Stimulated activated CD4-positive, alpha-beta T cell treated with anti-CD3 and anti-CD28 coated beads, TNF-alpha, amount 100 ng/mL, for 48 hours (primary cell): Measurements from ENCODE around the gene MIPEP.

ENCODE experiments used
- DNase-seq, 3 donors: peaks; one replicate each; pipeline ENCODE4 v3.0.0-alpha.2; 2020; ENCODE audit warnings: low read depth in 3 of 3

The MIPEP gene

GRCh38 chr13:23715092-23715761 is 174.0 kb downstream of the MIPEP start:
- DNase-seq = no peak

- no peak for DNase-seq
These were observed 174.5 kb downstream of the MIPEP start for GRCh38 chr13:23714672-23715071.

GRCh38 chr13:23711355-23711754 is 177.8 kb downstream of the MIPEP start:
- DNase-seq = no peak

- DNase-seq = no peak
These were observed 178.8 kb downstream of the MIPEP start for GRCh38 chr13:23710366-23710765.

DNA sequence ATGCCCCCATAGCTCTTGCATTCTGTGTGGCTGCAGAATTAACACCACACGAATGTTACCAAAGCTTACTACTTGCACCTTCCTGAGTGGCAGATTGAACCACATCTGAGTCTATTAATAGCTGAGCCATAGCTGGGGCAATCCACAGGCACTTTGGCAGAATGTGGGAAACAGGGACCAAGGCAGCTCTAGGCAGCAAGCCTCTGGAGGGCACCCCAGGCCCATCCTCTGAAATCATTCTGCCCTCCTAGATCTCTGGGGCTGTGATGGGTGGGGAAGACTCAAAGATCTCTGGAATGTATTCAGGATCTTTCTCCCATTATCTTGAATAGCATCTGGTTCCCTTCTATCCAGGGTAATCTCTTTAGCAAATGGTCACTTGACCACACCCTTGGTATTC is 179.7 kb downstream of the MIPEP start:
- no peak for DNase-seq

- no peak for DNase-seq
These were observed 181.5 kb downstream of the MIPEP start for GRCh38 chr13:23707674-23708073.

GRCh38 chr13:23705583-23705982 is 183.6 kb downstream of the MIPEP start:
- no peak for DNase-seq

DNA sequence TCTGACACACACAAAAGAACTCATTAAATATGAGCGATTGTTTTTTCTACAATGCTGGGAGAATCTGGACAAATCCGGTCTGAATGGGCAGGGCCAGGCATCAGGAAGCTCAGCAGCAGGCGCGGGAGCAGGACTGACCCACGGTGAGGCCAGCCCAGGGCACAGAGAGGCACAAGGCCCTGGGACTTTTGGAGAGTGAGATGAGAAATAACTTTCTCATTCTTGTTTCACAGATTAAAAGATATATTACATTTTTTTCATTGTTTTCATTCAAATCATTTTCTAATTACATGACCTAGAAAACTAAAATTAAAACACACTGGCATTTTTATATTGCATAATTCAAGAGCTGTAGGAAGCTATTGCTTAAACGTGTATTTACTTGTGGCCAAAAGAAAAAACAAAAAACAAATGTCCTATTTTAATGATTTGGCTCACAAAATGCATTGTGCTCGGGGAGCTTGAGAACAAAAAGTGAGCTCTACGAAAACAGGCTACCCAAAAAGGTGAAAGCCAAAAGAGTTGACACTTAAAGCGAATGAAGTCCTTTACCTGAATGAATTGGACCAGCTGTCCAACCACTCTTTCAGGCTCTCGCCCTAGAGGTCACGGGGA is 185.8 kb downstream of the MIPEP start:
- DNase-seq = no peak

DNA sequence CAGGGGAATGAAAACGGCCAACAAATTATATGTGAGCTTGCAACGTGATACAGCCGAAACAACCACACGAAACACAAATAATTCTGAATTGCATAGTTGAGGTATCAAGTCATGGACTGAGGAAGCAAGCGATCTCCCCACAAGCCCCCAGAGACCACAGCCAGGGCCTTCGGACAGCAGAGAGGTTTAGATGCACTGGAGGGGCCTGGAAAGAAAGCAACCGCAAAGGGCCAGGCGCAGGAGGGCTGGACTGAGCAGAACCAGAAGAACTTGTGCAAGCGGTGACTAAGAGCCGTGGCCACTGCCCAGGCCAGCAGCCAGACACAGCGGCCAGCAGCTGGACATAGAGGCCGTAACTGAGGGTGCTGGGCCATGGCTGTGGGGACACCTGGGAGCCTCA is 187.6 kb downstream of the MIPEP start:
- no peak for DNase-seq

DNA sequence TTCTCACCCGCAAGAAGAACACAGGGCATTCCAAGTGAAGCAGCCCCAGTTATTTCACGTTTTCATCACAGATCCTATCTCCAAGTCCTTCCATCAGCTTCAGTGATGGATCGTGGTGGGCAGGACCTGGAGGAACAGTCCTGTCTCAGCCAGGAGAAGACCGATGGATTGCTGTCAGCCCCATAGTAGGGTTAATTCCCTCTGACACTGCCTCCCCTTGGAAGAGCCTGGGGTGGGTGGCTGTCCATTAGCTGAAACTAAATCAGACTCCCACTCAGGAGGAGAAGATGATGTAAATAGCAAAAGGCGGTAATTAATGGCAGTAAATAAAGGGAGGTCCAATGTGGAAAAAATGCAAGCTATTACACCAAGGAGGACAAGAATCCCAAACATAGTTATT is 188.0 kb downstream of the MIPEP start:
- DNase-seq = no peak

GRCh38 chr13:23699271-23699670 is 189.9 kb downstream of the MIPEP start:
- DNase-seq = no peak

DNA sequence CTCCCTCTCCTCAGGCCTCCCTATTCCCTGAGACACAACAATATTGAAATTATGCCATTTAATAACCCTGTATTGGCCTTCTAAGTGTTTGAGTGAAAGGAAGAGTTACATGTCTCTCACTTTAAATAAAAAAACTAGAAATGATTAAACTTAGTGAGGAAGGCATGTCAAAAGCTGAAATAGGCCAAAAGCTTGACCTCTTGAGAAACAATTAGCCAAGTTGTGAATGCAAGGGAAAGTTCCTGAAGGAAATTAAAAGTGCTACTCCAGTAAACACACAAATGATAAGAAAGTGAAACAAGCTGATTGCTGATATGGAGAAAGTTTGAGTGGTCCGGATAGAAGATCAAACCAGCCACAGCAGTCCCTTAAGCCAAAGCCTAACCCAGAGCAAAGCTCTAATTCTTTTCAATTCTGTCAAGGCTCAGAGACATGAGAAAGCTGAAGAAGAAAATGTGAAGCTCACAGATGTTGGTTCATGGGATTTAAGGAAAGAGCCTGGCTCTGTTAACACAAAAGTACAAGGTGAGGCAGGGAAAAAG is 191.4 kb downstream of the MIPEP start:
- no peak for DNase-seq

GRCh38 chr13:23696610-23697009 is 192.6 kb downstream of the MIPEP start:
- no peak for DNase-seq

GRCh38 chr13:23695711-23696464 is 193.3 kb downstream of the MIPEP start:
- DNase-seq = peak; percentile 6 to 31 (median 25)

- no peak for DNase-seq
These were observed 194.0 kb downstream of the MIPEP start for GRCh38 chr13:23695196-23695595.

DNA sequence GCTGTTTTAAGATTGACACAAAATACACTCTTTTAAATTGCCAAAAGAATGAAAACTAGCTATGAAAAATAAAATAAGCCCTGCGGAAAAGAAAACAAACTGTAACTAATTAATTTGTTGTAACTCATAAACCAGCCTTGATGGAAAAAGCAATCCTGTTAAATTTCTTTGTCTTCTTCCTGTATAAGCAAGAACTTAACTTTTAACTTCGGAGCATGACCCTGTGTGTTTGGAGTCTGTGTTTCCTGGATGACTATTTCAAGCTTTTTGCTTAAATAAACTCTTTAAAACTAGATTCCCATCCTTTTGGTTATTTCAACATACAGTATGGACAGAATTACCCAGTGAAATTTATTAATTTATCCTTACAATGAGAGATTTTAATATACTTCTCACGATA is 196.4 kb downstream of the MIPEP start:
- DNase-seq = no peak

- DNase-seq = no peak
These were observed 198.5 kb downstream of the MIPEP start for GRCh38 chr13:23690668-23691067.

GRCh38 chr13:23688336-23688735 is 200.9 kb downstream of the MIPEP start:
- DNase-seq = no peak

DNA sequence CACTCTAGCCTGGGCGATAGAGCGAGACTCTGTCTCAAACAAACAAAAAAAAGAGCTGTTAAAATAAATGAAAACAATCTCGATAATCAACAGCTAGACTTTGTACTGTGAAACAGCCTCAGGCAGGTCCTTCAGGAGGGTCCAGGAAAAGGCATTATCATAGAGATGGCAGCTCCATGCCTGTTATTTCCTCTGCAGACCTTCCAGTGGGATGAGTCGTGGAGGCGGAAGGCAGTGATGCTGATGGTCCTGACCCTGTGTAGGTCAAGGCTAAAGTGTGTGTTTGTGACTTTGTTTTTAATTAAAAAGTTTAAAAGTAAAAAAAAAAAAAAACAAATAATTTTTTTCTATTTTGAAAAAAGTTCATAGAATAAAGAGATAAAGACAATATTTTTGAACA is 201.6 kb downstream of the MIPEP start:
- DNase-seq = no peak

- no peak for DNase-seq
These were observed 202.3 kb downstream of the MIPEP start for GRCh38 chr13:23686948-23687347.

- DNase-seq = no peak
These were observed 203.8 kb downstream of the MIPEP start for GRCh38 chr13:23685416-23685815.

- no peak for DNase-seq
These were observed 204.6 kb downstream of the MIPEP start for GRCh38 chr13:23684647-23685046.

- DNase-seq = no peak
These were observed 206.1 kb downstream of the MIPEP start for GRCh38 chr13:23683084-23683483.
